Measurements from ENCODE around the gene IRF2BP2.

DNA sequence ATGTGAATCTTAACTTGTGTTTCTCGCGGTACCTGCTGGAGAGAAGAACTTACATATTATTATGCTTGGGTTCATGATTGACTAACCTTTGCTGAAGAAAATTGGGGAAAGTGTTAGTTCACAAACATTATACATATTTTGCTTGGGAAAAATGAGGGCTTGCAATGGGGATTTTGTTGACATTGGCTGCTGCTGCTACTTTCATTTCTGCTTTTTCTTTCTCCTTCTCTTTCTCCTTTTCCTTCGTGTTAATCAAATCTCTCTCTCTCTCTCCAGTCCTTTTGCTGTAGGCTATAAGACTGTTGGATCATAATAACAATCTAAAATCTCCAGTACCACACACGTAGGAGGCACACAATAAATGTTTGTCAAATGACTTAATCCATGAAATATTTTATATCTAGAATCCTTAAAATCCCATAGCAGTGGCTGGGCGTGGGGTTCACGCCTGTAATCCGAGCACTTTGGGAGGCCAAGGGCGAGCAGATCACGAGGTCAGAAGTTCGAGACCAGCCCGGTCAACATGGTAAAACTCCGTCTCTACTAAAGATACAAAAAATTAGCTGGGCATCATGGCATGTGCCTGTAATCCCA, 23.0 kb downstream of the IRF2BP2 start:
- TF ChIP-seq CTCF (IDR thresholded peaks at IDR 0.05) (no peak), POLR2A (IDR thresholded peaks at IDR 0.05) (no peak)
